Activated naive CD8-positive, alpha-beta T cell (primary cell): Measurements from ENCODE around the gene IL11RA.
A peak's percentile ranks its signal among the peaks of the same experiment; 100 is the strongest.

Experiments used
- H3K27ac Mint-ChIP-seq: one replicate; pipeline ENCODE4 v1.8.0; 2021; ENCODE audit warnings: mixed read lengths
- H3K27me3 Mint-ChIP-seq: one replicate; pipeline ENCODE4 v1.8.0; 2021; ENCODE audit warnings: mixed read lengths
- H3K36me3 Mint-ChIP-seq: one replicate; pipeline ENCODE4 v1.8.0; 2021; ENCODE audit warnings: mixed read lengths
- H3K4me1 Mint-ChIP-seq: one replicate; pipeline ENCODE4 v1.8.0; 2021; ENCODE audit warnings: low read depth, mixed read lengths
- H3K4me3 Mint-ChIP-seq: one replicate; pipeline ENCODE4 v1.8.0; 2021; ENCODE audit warnings: mild to moderate bottlenecking, mixed read lengths
- H3K9me3 Mint-ChIP-seq: one replicate; pipeline ENCODE4 v1.8.0; 2021; ENCODE audit warnings: low read depth, mixed read lengths

IL11RA gene

DNA sequence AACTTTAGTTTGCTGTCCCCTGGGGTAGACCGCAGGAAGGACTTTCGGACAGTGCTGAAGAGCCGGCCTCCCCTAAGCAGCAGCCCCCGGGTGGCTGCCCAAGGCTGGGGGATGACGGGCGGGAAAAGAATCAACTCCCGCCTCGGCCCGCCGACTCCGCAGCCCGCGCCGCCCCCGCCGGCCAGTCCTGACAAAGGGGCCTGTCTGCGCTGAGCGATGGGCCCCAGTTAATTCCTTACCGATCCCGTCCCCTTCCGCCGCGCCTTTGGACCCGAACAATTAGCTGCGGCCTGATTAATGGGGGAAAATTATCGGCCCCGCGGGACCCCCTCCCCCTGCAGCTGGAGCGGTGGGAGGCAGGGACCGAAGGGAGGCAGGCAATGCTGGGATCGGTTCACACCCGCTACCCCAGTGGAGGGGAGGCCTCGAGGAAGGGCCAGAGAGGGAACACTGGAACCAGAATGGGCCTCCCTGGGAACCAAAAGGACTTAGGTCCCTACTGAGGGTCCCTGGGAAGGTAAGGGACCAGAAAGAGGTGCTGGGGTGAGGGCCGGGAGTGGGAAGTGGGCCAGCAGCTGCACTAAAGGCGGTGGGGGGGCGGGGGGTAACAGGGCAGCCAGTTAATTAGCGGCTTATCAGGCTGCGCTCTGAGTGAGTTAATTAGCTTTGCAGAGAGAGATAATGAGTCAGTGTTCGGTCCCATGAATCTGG is 27.4 kb upstream of the IL11RA start:
- Mint-ChIP-seq H3K27ac (no peak overlapping the region), H3K4me1 (peaks cover 31% of the 10 kb centered on the region), H3K9me3 (no peaks in the 10 kb centered on the region), H3K27me3 (peaks cover 35% of the 10 kb centered on the region), H3K36me3 (no peaks in the 10 kb centered on the region), H3K4me3 (peak overlapping the region; percentile 66)

DNA sequence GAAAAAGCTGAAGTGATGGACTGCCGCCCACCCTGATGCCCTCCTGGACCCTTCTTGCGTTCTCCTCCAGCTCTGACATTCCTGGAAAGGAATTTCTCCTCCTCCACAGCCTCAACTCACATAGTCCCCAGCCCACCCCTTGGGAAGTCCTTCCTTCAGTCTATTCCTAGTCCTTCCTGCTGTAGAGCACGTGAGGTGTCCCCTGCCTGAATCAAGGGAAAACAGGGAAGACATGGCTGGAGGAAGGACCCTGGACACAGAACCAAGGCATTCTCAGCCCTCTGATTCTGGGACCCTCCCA is 26.8 kb upstream of the IL11RA start:
- Mint-ChIP-seq H3K9me3 (no peaks in the 10 kb centered on the region), H3K4me3 (no peak overlapping the region), H3K4me1 (peaks cover 29% of the 10 kb centered on the region), H3K27me3 (peaks cover 37% of the 10 kb centered on the region), H3K36me3 (no peaks in the 10 kb centered on the region), H3K27ac (no peak overlapping the region)

DNA sequence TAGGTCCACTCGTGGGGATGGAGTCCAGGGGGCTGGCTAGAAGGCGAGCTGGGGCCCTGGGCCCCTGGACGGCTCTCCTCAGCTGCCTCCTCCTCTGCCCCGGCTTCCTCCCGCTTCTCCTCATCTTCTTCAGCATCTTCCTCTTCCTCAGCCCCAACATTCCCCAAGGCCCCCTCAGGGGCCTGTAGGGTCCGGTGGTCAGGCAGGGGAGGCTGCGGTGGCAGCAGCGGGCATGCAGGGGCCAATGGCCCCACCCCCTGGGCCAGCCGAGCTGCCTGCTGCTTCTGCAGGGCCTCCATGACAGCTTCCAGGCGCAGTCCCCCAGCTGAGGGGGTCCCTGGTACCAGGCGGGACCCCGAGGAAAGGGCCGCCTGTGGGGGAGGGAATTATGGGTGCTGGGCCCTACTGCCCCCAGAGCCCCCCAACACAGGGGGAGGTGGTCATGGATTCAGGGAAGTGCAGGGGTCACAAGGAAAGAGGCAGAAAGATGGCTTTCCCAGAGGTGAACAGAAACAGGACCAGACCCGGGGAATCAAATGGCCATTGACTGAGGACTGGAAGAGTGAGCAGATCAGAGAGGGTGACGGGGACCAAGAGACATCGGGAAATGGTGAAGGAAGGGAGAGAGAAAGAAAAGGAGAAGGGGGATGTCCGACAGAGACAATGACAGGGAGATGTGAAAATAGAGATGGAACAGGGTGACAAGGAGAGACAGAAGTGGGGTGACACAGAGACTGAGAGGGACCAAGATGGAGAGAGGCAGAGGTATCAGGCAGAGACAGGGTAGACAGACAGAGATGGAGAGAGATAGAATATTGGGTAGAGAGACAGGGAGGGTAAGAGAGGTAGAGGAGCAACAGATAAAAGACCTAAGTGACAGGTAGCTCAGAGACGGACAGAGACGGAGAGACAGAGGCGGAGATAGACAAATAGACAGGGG is 24.0 kb upstream of the IL11RA start:
- peaks cover 32% of the 10 kb centered on the region for H3K27me3 Mint-ChIP-seq
- H3K4me1 Mint-ChIP-seq: peaks cover 25% of the 10 kb centered on the region
- H3K4me3 Mint-ChIP-seq: peak overlapping the region; percentile 84
- no peak overlapping the region for H3K27ac Mint-ChIP-seq
- no peaks in the 10 kb centered on the region for H3K36me3 Mint-ChIP-seq
- H3K9me3 Mint-ChIP-seq: no peaks in the 10 kb centered on the region

DNA sequence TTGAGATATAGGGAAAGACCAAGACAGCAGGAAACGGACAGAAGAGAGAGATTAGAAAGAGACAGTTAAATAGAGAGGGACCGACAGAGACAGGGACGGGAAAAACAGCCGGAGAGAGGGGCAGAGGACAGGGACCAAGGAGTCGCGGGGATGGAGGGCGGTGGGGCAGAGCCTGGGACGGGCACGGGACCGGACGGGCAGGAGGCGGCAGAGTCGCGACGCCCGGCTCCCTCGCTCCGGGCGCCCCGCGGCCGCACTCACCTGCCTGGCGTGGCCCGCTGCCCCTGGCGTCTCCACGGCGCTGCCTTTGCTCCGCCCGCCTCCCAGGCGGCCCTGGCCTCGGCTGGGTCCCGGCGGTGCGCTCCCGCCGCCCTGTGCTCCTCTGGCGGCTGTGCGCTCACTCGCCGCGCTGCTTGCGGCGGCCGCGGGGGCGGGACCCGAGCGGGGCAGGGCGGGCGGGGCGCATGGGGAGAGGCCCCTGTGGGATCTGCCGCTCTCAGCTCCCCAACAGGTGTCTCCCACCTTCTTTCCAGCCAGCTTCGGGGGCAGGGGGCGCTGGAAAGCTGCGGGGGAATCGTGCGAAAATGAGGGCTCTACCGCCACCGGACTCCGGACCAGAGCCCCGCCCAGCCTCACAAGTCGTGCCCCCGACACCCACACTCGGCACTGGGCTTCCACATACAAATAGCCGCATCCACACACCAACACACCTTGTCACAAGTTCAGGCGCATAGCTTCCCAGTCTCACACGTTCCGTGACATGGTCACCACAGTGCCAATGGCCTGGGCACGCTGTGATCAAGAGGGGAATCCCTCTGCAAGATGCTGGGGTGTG is 23.1 kb upstream of the IL11RA start, which contains the start of gene ARID3C:
Gene ARID3C, minus strand, starts transcription at position 411 of the 835 bp plus-strand sequence. CDS start 1,052 bp downstream, outside the sequence.
- no peak within 1 kb of the TSS for H3K27ac Mint-ChIP-seq
- H3K27me3 Mint-ChIP-seq: peaks cover 28% of the 10 kb centered on the region
- H3K36me3 Mint-ChIP-seq: no peaks in the 10 kb centered on the region
- no peaks in the 10 kb centered on the region for H3K9me3 Mint-ChIP-seq
- peaks cover 23% of the 10 kb centered on the region for H3K4me1 Mint-ChIP-seq
- H3K4me3 Mint-ChIP-seq: peak within 1 kb of the TSS; percentile 86

DNA sequence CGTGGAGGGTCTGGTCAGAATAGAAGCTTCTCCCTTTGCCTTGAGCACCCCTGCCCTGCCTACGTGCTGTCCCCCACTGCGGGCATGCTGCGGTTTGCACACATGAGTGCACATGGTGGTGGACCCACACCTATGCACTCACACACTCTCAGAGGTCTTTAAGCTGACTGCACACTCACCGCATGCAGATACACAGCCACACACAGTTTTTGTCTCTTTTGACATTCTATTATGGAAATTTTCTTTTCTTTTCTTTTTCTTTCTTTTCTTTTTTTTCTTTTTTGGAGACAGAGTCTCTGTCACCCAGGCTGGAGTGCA is 22.5 kb upstream of the IL11RA start:
- Mint-ChIP-seq H3K4me3 (peak overlapping the region; percentile 86), H3K27ac (no peak overlapping the region), H3K36me3 (no peaks in the 10 kb centered on the region), H3K9me3 (no peaks in the 10 kb centered on the region), H3K27me3 (peaks cover 27% of the 10 kb centered on the region), H3K4me1 (peaks cover 26% of the 10 kb centered on the region)

DNA sequence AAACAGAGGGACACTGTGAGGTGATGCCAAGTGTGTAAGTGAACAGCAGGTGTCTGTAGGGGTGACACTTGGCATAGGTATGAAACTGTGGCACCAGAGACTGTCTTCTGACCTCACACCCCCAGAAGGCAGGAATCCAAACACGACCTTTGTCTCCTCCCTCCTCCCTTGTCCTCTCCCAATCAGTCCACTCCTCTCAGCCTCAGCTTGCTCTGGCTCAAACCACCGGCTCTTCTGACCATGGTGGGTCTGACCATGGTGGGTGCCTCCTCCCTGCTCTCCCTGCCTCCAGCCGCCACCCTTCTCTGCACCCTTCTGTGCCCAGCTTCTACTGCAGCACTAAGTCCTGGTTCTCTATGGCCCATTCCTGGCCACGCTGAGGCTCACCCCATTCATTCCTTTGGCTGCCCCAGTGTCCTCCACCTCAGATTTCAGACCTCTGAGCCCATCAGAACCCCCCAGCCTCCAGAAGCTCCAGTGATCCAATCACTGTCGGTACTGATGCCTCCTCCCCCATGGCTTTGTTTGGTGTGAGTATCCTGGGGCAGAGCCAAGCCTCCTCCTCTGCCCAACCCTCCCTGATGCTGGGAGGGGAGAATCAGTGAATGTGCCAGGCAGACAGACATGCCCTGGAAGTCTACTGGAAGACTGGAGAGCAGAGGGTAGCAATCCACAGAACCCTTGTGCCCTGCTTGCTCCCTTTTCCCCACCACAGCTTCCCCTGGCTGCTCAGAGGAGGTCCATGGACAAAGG is 21.4 kb upstream of the IL11RA start:
- peaks cover 33% of the 10 kb centered on the region for H3K4me1 Mint-ChIP-seq
- H3K4me3 Mint-ChIP-seq: peak overlapping the region; percentile 86
- no peaks in the 10 kb centered on the region for H3K9me3 Mint-ChIP-seq
- H3K27ac Mint-ChIP-seq: no peak overlapping the region
- no peaks in the 10 kb centered on the region for H3K36me3 Mint-ChIP-seq
- peaks cover 25% of the 10 kb centered on the region for H3K27me3 Mint-ChIP-seq

DNA sequence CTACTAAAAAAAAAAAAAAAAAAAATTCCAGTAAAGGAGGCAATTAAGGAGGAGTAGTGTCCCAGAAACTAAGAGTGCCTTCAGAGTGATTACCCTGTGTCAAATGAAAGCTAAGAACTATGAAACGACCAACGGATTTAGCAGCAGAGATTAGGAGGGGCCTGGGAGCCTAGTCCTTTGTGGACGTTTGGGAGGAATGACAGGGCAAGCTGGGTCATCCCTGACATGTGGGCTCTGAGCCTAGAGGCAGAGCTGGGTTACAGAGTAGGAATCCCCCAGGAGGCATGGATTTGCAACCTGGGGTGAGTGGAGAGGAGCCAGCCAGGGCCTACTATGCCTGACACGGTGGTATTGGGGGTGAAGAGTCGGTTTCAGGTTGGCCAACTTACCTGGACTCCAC is 18.8 kb upstream of the IL11RA start:
- Mint-ChIP-seq H3K9me3 (no peaks in the 10 kb centered on the region), H3K4me3 (no peak overlapping the region), H3K4me1 (peaks cover 44% of the 10 kb centered on the region), H3K27me3 (peaks cover 9% of the 10 kb centered on the region), H3K36me3 (peaks cover 6% of the 10 kb centered on the region), H3K27ac (no peak overlapping the region)

DNA sequence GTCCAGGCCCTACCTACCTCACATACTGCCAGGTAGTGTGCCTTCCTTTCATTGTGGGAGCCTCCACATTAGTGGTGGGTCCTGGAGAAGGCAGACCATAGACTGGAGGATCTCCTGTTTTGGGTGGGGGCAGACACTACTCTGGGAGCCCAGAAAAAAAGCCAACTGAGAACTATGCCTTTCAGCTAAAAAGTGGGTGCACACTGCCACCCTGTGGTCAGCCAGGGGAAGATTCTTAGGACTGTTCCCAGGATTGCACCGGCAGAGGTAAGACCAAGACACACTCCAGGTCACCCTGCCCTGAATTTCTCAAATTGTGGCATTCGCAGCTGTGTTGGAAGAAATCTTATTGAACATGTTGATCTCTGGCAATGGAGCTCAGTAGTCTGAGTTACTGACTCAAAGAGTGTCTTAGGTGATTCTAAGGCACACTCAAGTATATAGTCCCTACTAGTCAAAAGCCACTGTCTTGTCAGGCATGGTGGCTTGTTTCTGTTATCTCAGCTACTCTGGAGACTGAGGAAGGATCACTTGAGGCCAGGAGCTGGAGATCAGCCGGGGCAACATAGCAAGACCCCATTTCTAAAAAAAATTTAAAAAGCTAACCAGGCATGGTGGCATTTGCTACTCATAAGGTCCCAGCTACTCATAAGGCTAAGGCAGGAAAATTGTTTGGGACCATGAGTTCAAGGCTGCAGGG is 18.0 kb upstream of the IL11RA start:
- Mint-ChIP-seq H3K4me1 (peaks cover 48% of the 10 kb centered on the region), H3K27me3 (peaks cover 5% of the 10 kb centered on the region), H3K27ac (no peak overlapping the region), H3K36me3 (peaks cover 6% of the 10 kb centered on the region), H3K9me3 (no peaks in the 10 kb centered on the region), H3K4me3 (peak overlapping the region; percentile 30)

DNA sequence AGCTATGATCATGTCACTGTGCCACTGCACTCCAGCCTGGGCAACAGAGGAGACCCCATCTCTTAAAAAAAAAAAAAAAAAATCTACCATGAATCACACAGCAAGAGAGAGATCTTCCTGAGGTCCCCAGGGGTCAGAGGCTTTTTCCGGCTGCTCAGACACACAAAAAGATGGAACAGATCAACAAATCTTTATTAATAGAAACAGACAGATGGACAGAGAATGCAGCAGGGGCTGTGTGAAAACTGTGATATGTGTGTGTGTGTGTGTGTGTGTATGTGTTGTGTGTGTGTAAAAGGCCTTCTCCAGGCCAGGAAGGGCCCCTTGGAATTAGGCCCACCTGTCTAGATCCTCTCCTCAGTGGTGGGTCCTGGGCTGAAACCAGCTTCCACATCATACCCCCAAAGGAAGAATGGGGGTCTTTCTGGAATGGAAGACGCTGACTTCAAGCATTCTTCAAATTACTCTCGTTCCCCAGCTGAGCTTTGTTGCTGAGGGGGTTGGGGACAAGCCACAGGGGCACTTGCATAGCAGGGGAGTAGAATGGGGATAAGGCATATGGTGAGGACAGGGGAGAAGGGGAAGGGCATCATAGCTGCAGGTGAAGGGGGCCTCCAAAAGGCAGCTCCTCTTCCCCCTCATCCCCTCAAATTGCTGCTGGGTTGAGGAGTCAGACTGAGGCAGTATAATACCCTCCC is 17.3 kb upstream of the IL11RA start:
- Mint-ChIP-seq H3K4me3 (peak overlapping the region; percentile 44), H3K36me3 (peaks cover 6% of the 10 kb centered on the region), H3K27me3 (peaks cover 2% of the 10 kb centered on the region), H3K9me3 (no peaks in the 10 kb centered on the region), H3K4me1 (peaks cover 42% of the 10 kb centered on the region), H3K27ac (peak overlapping the region; percentile 61)

DNA sequence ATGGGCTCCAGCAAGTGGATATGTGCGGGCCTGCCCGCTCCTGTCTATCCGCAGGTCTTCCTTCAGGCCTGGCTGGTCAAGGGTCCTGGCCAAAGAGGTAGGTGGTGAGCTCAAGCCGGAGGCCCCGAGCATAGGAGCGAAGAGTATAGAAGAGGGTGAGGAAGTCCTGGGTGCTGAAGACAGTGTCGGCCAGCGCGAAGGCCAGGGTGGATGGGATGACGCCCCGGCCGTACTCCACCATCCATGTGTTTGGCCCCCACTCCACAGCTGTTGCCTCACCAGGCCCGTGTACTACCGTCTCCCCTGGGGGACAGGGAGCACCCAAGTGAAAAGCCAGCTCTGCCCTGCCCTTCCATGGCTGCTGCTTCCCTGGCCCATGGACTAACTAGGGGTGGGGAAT is 16.4 kb upstream of the IL11RA start:
- Mint-ChIP-seq H3K9me3 (no peaks in the 10 kb centered on the region), H3K27me3 (no peaks in the 10 kb centered on the region), H3K36me3 (peaks cover 6% of the 10 kb centered on the region), H3K4me1 (peaks cover 41% of the 10 kb centered on the region), H3K27ac (no peak overlapping the region), H3K4me3 (peak overlapping the region; percentile 96)

DNA sequence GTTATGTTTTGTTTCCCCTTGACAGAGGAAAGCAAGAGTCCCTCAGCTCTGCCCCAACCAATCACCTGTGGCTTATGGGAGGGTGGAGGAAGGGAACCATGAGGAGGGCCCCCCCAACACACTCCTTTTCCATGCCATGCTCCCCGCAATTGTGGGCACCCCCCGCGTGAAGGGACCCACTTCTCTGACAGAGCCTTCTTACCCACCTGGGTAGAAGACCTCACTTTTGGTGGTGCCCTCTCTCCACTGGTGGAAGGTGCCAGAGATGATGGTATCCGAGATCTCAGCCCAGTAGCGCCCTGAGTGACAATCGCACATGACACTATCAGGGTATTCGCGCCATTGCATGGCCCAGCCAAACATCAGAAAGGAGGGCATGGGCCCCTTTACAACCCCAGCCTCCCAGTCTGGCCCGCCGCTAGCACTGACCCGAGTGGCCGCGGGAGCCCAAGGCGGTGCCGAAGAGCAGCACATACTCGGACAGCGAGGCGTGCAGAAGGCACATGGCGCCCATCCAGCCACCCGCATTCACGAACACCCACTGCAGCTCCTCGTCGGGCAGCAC is 15.1 kb upstream of the IL11RA start:
- Mint-ChIP-seq H3K27me3 (no peaks in the 10 kb centered on the region), H3K4me3 (peak overlapping the region; percentile 96)

DNA sequence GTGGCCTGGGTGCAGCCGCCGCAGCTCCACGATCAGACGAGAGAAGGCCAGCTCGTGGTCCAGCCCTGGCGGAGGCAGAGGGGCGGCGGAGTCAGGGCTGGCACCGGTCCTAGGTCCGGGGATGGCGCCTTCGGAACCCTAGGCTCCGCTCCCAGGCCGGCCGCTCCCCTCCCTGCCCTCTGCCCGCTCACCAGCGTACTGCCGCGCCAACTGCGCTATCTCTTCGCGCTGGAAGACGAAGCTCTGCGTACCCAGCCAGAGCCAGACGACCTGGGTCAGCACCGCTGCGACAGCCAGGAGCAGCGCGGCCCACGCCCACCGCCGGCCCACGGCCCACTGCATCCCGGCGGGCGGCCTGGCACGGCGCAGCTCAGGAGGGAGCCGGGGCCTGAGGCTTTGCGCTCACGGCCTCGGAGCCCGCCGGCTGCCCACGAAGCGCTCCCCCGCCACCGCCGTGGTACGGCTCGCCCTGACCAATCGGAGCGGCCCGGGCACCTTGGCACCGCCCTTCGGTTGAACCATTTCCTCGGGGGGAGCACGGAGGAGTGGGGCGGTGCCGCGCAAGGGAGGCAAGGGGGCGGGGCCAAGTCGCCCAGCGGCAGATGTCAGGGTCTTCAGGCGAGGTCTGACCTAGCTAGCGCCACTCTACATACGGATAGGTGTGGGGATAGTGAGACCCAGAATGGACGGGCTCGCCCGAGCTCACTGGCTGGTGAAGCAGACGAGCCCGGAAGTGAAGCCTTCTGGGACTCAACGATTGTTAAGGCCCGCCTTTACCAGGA is 14.4 kb upstream of the IL11RA start, which contains the start of gene SIGMAR1:
Gene SIGMAR1, minus strand, starts transcription at position 432 of the 782 bp plus-strand sequence. Its CDS starts 90 bp downstream, at position 342.
- peaks cover 39% of the 10 kb centered on the region for H3K4me1 Mint-ChIP-seq
- H3K36me3 Mint-ChIP-seq: peaks cover 6% of the 10 kb centered on the region
- H3K27ac Mint-ChIP-seq: peak within 1 kb of the TSS; percentile 95
- peak within 1 kb of the TSS; percentile 96 for H3K4me3 Mint-ChIP-seq
- H3K9me3 Mint-ChIP-seq: no peaks in the 10 kb centered on the region
- H3K27me3 Mint-ChIP-seq: no peaks in the 10 kb centered on the region

More for the DNA sequence above, 15.1 kb upstream of the IL11RA start:
- H3K36me3 Mint-ChIP-seq: peaks cover 6% of the 10 kb centered on the region
- peaks cover 41% of the 10 kb centered on the region for H3K4me1 Mint-ChIP-seq
- H3K27ac Mint-ChIP-seq: peak overlapping the region; percentile 95
- no peaks in the 10 kb centered on the region for H3K9me3 Mint-ChIP-seq
